ENCODE results near the gene NACA2. TPM values are rescaled to one million over a fixed set of nuclear protein-coding genes. Genes with fewer than 3 reads are reported as not detected.

Gene NACA2
- total RNA-seq, 1 experiment from 2014 or later, result not detected

DNA sequence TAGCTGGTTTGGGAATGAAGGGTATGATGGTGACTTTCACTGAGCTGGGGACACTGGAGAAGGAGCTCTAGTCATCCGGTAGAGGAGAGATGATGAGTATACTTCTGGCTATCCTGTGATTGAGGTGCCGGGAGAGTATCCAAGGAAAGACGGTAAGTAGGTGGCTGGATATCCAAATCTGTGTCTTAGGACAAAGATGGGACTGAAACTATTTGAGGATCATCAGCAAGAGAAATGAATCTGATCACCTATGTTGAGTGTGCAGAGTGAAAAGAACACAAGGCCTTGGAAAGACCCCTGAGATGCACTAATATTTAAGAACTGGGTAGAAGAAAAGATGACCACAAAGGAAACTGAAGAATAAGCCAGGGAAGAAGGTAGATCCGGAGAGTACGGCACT, 1.0 kb downstream of the NACA2 start:
- Histone ChIP-seq H3K79me2 (ENCODE audit: insufficient read depth, low read length) (no peaks in the 10 kb centered on the region), H3K27me3 (ENCODE audit: insufficient read depth, low read length) (no peaks in the 10 kb centered on the region), H4K5ac (ENCODE audit: insufficient read length, low read depth, low read length) (no peak overlapping the region), H3K9ac (ENCODE audit: extremely low read depth, insufficient read length, low read length) (no peak overlapping the region), H3K4ac (ENCODE audit: low read depth, low read length) (no peak overlapping the region), H3K4me1 (ENCODE audit: insufficient read depth, low read length) (no peaks in the 10 kb centered on the region), H2BK15ac (ENCODE audit: low read depth, low read length) (no peak overlapping the region), H2AK5ac (ENCODE audit: insufficient read length, low read length) (no peak overlapping the region), H2BK12ac (ENCODE audit: insufficient read length, low read depth, low read length) (no peak overlapping the region), H3K56ac (ENCODE audit: insufficient read length, low read depth, low read length) (no peak overlapping the region), H2AFZ (ENCODE audit: low read length) (no peak overlapping the region), H3K23ac (ENCODE audit: insufficient read length, low read depth, low read length) (no peak overlapping the region), H3K23me2 (ENCODE audit: insufficient read length, low read depth, low read length, poor library complexity, severe bottlenecking) (no peaks in the 10 kb centered on the region), H2BK5ac (ENCODE audit: insufficient read length, low read length) (no peak overlapping the region), H3K4me2 (ENCODE audit: insufficient read depth, insufficient read length, low read length) (no peak overlapping the region), H3K14ac (ENCODE audit: insufficient read depth, low read length) (no peak overlapping the region), H4K20me1 (ENCODE audit: control insufficient read depth, insufficient read depth, insufficient read length) (no peaks in the 10 kb centered on the region), H3K18ac (ENCODE audit: insufficient read length, low read depth, low read length) (no peak overlapping the region), H3K27ac (ENCODE audit: insufficient read length, low read depth, low read length) (no peak overlapping the region), H4K91ac (ENCODE audit: insufficient read length, low read depth, low read length) (no peak overlapping the region), H2BK120ac (ENCODE audit: low read depth, low read length, poor library complexity, severe bottlenecking) (no peak overlapping the region), H3K79me1 (ENCODE audit: insufficient read depth, low read depth, low read length, poor library complexity, severe bottlenecking) (no peaks in the 10 kb centered on the region), H4K8ac (replicated peaks; ENCODE audit: insufficient read length, low read depth, low read length) (no peak overlapping the region), H2BK20ac (ENCODE audit: low read depth, low read length, poor library complexity, severe bottlenecking) (no peak overlapping the region), H3T11ph (ENCODE audit: low read length) (no peak overlapping the region), H3K9me3 (ENCODE audit: control insufficient read depth, low read depth, low read length) (no peaks in the 10 kb centered on the region)
- TF ChIP-seq, protein P1, sequence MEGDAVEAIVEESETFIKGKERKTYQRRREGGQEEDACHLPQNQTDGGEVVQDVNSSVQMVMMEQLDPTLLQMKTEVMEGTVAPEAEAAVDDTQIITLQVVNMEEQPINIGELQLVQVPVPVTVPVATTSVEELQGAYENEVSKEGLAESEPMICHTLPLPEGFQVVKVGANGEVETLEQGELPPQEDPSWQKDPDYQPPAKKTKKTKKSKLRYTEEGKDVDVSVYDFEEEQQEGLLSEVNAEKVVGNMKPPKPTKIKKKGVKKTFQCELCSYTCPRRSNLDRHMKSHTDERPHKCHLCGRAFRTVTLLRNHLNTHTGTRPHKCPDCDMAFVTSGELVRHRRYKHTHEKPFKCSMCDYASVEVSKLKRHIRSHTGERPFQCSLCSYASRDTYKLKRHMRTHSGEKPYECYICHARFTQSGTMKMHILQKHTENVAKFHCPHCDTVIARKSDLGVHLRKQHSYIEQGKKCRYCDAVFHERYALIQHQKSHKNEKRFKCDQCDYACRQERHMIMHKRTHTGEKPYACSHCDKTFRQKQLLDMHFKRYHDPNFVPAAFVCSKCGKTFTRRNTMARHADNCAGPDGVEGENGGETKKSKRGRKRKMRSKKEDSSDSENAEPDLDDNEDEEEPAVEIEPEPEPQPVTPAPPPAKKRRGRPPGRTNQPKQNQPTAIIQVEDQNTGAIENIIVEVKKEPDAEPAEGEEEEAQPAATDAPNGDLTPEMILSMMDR (conservative IDR thresholded peaks at IDR 0.05), result no peak
- H3K9me3 Mint-ChIP-seq, result no peaks in the 10 kb centered on the region
- no peak overlapping the region for H3K4me3 Mint-ChIP-seq
- no peak for DNase-seq
- H3K27me3 Mint-ChIP-seq (ENCODE audit: low read depth), result no peaks in the 10 kb centered on the region; the same call in 1 of the 2 replicates
- no CpG with 5 or more reads among the region's 5 CpGs for WGBS (ENCODE audit: extremely low coverage, insufficient read length, low lambda C conversion rate)
- H3K27ac Mint-ChIP-seq, result no peak overlapping the region
- no peaks in the 10 kb centered on the region for H3K4me1 Mint-ChIP-seq
- H3K36me3 Mint-ChIP-seq (ENCODE audit: insufficient read depth in 1 of 3, low read depth in 3 of 3), result no peaks in the 10 kb centered on the region
